ENCODE measurements around the gene ATP9A. TPM values are rescaled to one million over a fixed set of nuclear protein-coding genes. Genes with fewer than 3 reads are reported as not detected.

Gene ATP9A
- total and polyA plus RNA-seq, 2 of the 8 experiments (the other 6 are each of a cell fraction or from before 2014, with no cell fraction given), result 5.0 to 6.4 TPM

DNA sequence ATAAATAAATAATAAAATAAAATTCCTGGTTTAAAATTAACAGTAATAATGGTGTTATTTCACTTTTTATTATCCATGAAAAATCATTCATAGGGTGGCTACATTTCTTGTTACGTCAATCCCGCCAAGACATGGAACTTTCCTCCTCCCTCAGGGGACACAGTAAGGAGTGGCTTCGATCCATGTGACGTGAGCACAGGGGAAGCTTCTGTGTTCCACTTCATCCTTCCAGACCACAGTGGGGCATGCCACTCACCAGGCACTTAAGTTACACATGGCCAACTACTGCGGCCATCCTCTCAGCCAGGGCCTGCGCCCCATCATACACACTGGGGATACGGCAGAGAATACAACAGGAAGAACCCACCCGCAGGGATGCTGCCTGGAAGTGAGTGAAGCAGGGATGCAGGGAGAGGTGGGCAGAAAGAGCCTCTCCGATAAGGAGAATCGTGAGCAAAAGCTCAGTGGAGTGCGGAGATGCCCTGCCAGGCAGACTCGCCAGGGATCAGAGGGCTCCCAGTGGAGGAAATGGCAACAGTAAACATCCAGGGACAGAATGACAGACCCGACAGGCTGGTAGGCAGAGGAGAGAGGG is 75.3 kb downstream of the ATP9A start:
- WGBS, 2 experiments (ENCODE audit: extremely low coverage in 1 of 2, insufficient coverage in 1 of 2, insufficient read length in 1 of 2, insufficient replicate concordance in 2 of 2, low coverage in 1 of 2, low lambda C conversion rate in 2 of 2, missing lambda C conversion rate in 1 of 2), result 89% methylated on average over 13 of the region's 13 CpGs; no CpG with 5 or more reads in 1 of the 2 experiments
- Histone ChIP-seq H3K14ac (ENCODE audit: insufficient read length) (no peak overlapping the region), H2BK20ac (ENCODE audit: low read length) (no peak overlapping the region), H3K23ac (ENCODE audit: insufficient read length) (no peak overlapping the region), H4K20me1 (replicated peaks in 1 of 2; ENCODE audit: control insufficient read depth in 1 of 2, insufficient read depth in 2 of 2, low read length in 2 of 2) (no peaks in the 10 kb centered on the region), H3K23me2 (ENCODE audit: low read depth, low read length) (no peaks in the 10 kb centered on the region), H2BK5ac (ENCODE audit: low read depth, low read length) (no peak overlapping the region), H3K56ac (replicated peaks; ENCODE audit: insufficient read length, low read depth, low read length) (no peak overlapping the region), H3K36me3 (ENCODE audit: control insufficient read depth in 2 of 4, insufficient read depth in 4 of 4, low read length in 3 of 4) (no peaks in the 10 kb centered on the region), H3K18ac (ENCODE audit: extremely low read depth, low read length) (no peak overlapping the region), H3K4me1 (replicated peaks in 1 of 4; ENCODE audit: control insufficient read depth in 3 of 4, insufficient read depth in 4 of 4, low read length in 3 of 4) (peaks cover 9 to 16% (median 15%) of the 10 kb centered on the region in 4 experiments; a peak in 6 of 7 replicates), H2AK5ac (ENCODE audit: low read depth, low read length) (no peak overlapping the region), H4K5ac (ENCODE audit: insufficient read length, low read depth, low read length) (no peak overlapping the region), H3K9me3 (ENCODE audit: insufficient read depth in 2 of 2, low read depth in 1 of 2, low read length in 1 of 2) (no peaks in the 10 kb centered on the region), H3K9ac (replicated peaks in 1 of 4; ENCODE audit: extremely low read depth in 1 of 4, low read depth in 3 of 4, low read length in 3 of 4) (no peak overlapping the region), H2BK12ac (ENCODE audit: low read depth, low read length) (no peak overlapping the region), H3K27me3 (replicated peaks in 1 of 4; ENCODE audit: control insufficient read depth in 3 of 4, extremely low read depth in 1 of 4, insufficient read depth in 3 of 4, low read length in 3 of 4) (no peaks in the 10 kb centered on the region), H3K4me3 (ENCODE audit: extremely low read depth in 1 of 4, insufficient read depth in 2 of 4, low read depth in 3 of 4, low read length in 4 of 4) (no peak overlapping the region), H2BK15ac (ENCODE audit: low read length) (no peak overlapping the region), H3K27ac (ENCODE audit: low read depth, low read length) (no peak overlapping the region), H3K4ac (replicated peaks; ENCODE audit: insufficient read length, low read depth, low read length) (no peak overlapping the region), H3K79me1 (ENCODE audit: low read depth, low read length) (no peaks in the 10 kb centered on the region), H4K91ac (replicated peaks; ENCODE audit: insufficient read length, low read length) (no peak overlapping the region), H3K79me2 (ENCODE audit: control insufficient read depth in 1 of 2, insufficient read depth in 2 of 2, low read length in 2 of 2) (no peaks in the 10 kb centered on the region), H3K4me2 (ENCODE audit: insufficient read depth in 1 of 2, low read depth in 2 of 2, low read length in 2 of 2) (no peak overlapping the region), H4K8ac (ENCODE audit: extremely low read depth, insufficient read depth, low read length) (no peak overlapping the region), H2AFZ (ENCODE audit: low read length) (no peak overlapping the region), H2BK120ac (replicated peaks; ENCODE audit: low read depth, low read length) (no peak overlapping the region)
- no peak for DNase-seq (ENCODE audit: low read depth in 1 of 2, low spot score in 2 of 2)
- no peak for FAIRE-seq
- CTCF ChIA-PET (ENCODE audit: partially characterized antibody), result interaction anchor here (0.6 to 2.6 kb wide), 3 partner anchors 8 to 31 kb away, joined by 3 to 11 read pairs (median 7); no protein-coding TSS in a partner anchor
- POLR2A ChIA-PET (ENCODE audit: partially characterized antibody), result interaction anchor here (0.6 to 1.1 kb wide), 2 partner anchors 34 to 97 kb away, joined by 3 read pairs; no protein-coding TSS in a partner anchor

Measured in H1 (cell line).